ENCODE measurements around the gene MDGA2. TPM values are rescaled to one million over a fixed set of nuclear protein-coding genes. Genes with fewer than 3 reads are reported as not detected.
"Not testable (repeated sequence)": the region's sequence is repeated elsewhere in the genome, so short reads cannot be mapped to it uniquely, and the experiment has no call there.

Gene MDGA2
- polyA plus RNA-seq, 3 donors: 2.1 to 2.8 (median 2.6) TPM

- no peak for DNase-seq
Observed at GRCh38 chr14:46951103-46951502, 724.3 kb downstream of the MDGA2 start.

DNA sequence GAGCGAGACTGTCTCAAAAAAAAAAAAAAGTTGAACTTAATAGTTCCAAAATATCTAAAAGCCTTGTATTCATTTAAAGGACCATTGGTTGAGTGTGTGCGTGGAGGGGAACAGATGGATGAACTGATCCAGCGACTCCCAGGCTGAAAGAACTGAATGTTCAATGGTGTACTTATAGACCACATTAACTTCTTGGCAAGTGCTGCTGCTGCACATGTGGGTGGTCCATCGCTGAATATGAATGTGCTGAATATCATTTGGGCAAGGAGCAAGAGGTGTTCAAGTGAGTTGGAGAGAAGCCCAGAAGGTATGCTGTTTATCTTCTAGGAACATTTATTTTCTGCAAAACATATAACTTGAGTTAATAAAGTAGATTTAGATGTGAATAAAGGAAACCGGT lies 734.8 kb downstream of the MDGA2 start:
- no peak for DNase-seq

DNA sequence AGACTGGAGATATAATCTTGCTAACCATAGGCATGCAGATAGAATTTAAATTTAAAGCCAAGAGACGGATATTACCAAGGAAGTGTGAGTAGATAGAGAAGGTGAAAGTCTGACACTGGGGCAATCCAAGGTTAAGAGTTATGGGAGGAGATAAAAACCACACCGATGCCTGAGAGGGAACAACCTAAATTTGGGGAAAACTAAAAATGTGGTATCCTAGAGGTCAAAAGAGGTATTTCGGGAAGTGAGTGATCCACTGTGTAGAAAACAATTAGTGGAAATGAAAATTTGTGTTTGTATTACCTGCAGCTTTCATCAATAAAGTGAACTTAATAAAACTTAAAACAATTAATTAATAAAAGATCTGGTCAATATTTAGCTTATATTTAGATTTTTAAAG lies 754.9 kb downstream of the MDGA2 start:
- DNase-seq: no peak

DNA sequence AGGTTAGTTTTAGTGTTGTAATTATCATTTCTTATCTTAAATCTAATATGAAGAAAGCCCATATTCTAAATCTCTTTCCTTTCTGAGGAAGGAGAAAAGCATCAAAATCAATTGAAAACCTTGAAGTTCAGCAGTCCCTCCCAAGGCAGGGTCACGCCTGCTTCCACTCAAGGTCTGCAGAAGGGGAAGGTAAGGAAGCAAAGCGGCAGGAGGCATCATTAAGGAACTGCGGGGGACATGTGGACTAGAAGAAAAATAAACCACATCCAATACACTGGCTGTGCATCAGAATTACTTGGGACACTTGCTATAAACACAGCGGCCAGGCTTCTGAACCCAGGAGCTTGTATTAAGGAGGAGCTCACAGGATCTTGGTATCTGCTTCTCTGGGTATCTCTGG lies 759.9 kb downstream of the MDGA2 start:
- not testable (repeated sequence) for DNase-seq

- DNase-seq: no peak
Observed at GRCh38 chr14:46902837-46903236, 772.6 kb downstream of the MDGA2 start.

DNA sequence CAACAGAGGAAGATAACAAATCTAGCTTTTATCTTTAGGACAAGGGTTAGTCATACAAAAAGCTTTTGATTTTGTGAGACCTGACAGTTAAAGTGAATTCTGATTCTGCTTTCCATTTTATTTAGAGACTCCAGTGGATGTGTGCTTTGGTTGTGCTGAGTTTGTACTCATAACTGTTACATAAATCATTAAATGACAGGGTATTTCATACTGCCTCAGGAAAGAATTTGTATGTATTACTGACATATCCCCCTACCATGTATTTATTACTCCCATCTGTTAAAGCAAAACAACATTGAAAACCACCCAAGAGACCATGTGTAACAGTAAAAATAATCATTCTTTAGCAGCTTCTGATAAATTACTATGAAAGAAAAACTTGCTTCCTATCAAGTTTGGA lies 780.9 kb downstream of the MDGA2 start:
- DNase-seq: no peak

- no peak for DNase-seq
Observed at GRCh38 chr14:46887144-46887543, 788.3 kb downstream of the MDGA2 start.

GRCh38 chr14:46885566-46885965 lies 789.8 kb downstream of the MDGA2 start:
- no peak for DNase-seq

GRCh38 chr14:46861753-46862152 lies 813.7 kb downstream of the MDGA2 start:
- no peak for DNase-seq

DNA sequence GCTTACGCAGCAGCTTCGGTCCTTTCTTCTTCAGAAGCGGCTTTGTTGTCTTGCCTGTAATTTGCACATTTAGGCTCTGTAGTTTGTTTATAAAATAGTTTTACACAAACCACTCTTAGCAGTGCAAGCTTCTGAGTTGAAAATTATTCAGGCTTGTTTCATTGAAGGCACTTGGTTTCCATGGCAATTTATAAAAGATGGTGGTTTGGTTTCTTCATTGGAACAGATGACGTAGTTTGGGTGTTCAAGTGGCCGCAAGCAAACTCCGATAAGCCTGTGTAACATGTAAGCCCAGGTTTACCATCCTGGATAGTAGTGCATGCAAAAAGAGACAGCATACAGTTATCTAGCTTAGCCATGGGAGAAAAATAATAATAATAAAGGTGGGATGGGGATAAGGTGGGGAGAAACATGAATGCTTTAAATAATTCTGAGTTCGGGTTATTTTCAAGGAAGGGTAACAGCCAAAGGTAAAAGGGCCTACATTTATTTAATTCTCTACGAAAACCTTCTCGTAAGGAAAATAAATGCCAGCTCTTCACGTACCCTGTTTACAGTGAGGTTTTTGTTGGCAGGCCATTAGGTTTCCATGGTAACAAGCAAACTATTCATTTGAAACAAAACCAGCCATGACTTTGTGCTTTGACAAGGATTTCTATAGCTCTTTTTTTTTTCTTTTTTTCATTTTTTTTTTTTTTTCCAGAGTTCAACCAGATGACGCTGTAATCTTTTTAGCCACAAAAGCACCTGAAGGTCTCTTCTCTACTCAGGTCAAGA lies 834.3 kb downstream of the MDGA2 start:
- DNase-seq: no peak

- no peak for DNase-seq
Observed at GRCh38 chr14:46820291-46820690, 855.1 kb downstream of the MDGA2 start.

DNA sequence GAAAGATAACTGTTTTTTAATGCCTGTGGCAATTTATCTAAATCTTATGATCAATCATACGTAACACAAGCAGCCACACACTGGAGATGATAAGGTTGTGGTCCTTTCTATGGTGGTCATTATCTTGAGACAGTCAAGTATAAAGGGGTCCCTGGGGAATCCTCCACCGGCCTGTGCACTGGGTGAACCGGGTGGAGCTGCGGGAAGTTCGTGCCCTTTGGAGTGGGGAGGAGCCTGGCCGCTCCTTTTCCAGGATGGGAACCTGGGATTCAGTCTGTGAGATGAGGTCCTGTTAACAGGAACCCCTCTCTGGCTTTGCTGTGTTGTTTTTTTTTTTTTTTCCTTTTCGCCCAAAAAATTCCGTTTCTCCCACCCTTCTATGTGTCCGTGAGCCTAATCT lies 856.3 kb downstream of the MDGA2 start:
- DNase-seq: no peak

GRCh38 chr14:46818147-46818546 lies 857.3 kb downstream of the MDGA2 start:
- no peak for DNase-seq

DNA sequence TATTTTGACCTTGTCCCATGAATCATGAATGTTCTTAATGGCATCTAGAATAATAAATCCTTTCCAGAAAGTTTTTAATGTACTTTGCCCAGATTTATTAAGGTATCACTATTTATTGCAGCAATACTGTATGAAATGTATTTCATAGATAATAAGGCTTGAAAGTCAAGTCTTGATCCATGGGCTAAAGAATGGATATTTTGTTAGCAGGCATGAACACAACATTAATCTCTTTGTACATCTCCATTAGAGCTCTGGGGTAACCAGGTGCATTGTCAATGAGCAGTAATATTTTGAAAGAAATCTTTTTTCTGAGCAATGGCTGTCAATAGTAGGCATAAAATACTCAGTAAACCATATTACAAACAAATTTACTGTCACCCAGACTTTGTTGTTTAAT lies 882.3 kb downstream of the MDGA2 start:
- no peak for DNase-seq
